Mesothelial cell of epicardium (in vitro differentiated cells): Measurements from ENCODE around the gene INSIG1. TPM values are rescaled to one million over a fixed set of nuclear protein-coding genes. Genes with fewer than 3 reads are reported as not detected.

Source experiments
- DNase-seq, 2 experiments: peaks; one replicate each; pipeline ENCODE4 v3.0.0; 2021; ENCODE audit warnings: low spot score in 2 of 2; ENCODE audit not compliant: unreplicated experiment in 2 of 2
- H3K27ac Mint-ChIP-seq: 2 replicates; pipeline ENCODE4 v1.8.0; 2021; ENCODE audit warnings: mixed read lengths
- H3K27me3 Mint-ChIP-seq: 2 replicates; pipeline ENCODE4 v1.8.0; 2021; ENCODE audit warnings: low read depth, mixed read lengths
- H3K36me3 Mint-ChIP-seq: 2 replicates; pipeline ENCODE4 v1.8.0; 2021; ENCODE audit warnings: mixed read lengths
- H3K4me1 Mint-ChIP-seq: 2 replicates; pipeline ENCODE4 v1.8.0; 2021; ENCODE audit warnings: mixed read lengths
- H3K4me3 Mint-ChIP-seq: 2 replicates; pipeline ENCODE4 v1.8.0; 2021; ENCODE audit warnings: mild to moderate bottlenecking, moderate library complexity, mixed read lengths
- H3K9me3 Mint-ChIP-seq: 2 replicates; pipeline ENCODE4 v1.8.0; 2021; ENCODE audit warnings: mixed read lengths
- total RNA-seq: library from RNA; stranded (reverse); gene quantifications from 3 replicates; pipeline ENCODE4 v1.2.1, GENCODE V29; 2021
- TF ChIP-seq, protein P1 (sequence below): fragments of 200-600 bp; sonication (generic); IDR thresholded peaks from one replicate; pipeline ENCODE4 v1.5.0; 2021; ENCODE audit warnings: antibody characterized with exemption; ENCODE audit not compliant: unreplicated experiment

The INSIG1 gene
- total RNA-seq, 1 donor from 2014 or later: 38.2 TPM

GRCh38 chr7:155283565-155284194 lies 14.0 kb upstream of the INSIG1 start:
- no peak overlapping the region for H3K27ac Mint-ChIP-seq
- peaks cover 2% of the 10 kb centered on the region for H3K27me3 Mint-ChIP-seq
- H3K4me3 Mint-ChIP-seq: no peak overlapping the region
- peaks cover 3% of the 10 kb centered on the region for H3K4me1 Mint-ChIP-seq
- TF ChIP-seq, protein P1, sequence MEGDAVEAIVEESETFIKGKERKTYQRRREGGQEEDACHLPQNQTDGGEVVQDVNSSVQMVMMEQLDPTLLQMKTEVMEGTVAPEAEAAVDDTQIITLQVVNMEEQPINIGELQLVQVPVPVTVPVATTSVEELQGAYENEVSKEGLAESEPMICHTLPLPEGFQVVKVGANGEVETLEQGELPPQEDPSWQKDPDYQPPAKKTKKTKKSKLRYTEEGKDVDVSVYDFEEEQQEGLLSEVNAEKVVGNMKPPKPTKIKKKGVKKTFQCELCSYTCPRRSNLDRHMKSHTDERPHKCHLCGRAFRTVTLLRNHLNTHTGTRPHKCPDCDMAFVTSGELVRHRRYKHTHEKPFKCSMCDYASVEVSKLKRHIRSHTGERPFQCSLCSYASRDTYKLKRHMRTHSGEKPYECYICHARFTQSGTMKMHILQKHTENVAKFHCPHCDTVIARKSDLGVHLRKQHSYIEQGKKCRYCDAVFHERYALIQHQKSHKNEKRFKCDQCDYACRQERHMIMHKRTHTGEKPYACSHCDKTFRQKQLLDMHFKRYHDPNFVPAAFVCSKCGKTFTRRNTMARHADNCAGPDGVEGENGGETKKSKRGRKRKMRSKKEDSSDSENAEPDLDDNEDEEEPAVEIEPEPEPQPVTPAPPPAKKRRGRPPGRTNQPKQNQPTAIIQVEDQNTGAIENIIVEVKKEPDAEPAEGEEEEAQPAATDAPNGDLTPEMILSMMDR: no peak
- H3K36me3 Mint-ChIP-seq: no peaks in the 10 kb centered on the region
- H3K9me3 Mint-ChIP-seq: no peaks in the 10 kb centered on the region
- no peak for DNase-seq

- Mint-ChIP-seq H3K27ac (no peak overlapping the region), H3K4me1 (peaks cover 3% of the 10 kb centered on the region)
- TF ChIP-seq, protein P1: no peak
Observed at GRCh38 chr7:155284496-155285274, 13.0 kb upstream of the INSIG1 start.

DNA sequence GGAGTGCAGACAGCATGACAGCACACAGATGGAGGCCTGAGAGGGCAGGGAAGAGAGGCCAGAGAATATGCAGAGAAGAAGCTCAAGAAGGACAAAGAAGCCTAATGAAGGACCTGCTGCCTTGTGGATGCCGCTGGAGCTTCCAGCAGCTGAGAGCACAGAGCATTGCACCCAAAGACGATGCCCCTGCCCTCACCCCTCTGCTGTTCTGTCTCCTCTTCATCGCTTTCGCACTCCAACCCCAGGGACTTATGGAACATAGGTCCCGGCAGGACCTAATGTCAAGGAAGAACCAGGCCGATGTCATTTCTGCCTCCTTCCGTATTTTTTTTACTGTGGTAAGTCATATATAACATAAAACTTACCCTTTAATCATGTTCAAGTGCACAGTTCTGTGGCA lies 12.3 kb upstream of the INSIG1 start:
- Mint-ChIP-seq H3K36me3 (no peaks in the 10 kb centered on the region), H3K27ac (no peak overlapping the region), H3K4me1 (peaks cover 3% of the 10 kb centered on the region), H3K27me3 (no peaks in the 10 kb centered on the region), H3K4me3 (no peak overlapping the region), H3K9me3 (no peaks in the 10 kb centered on the region)
- no peak for DNase-seq
- TF ChIP-seq, protein P1: no peak

More at GRCh38 chr7:155284496-155285274, 13.0 kb upstream of the INSIG1 start:
- no peak for DNase-seq
- H3K27me3 Mint-ChIP-seq: no peaks in the 10 kb centered on the region
- H3K4me3 Mint-ChIP-seq: no peak overlapping the region
- H3K36me3 Mint-ChIP-seq: no peaks in the 10 kb centered on the region
- H3K9me3 Mint-ChIP-seq: no peaks in the 10 kb centered on the region

DNA sequence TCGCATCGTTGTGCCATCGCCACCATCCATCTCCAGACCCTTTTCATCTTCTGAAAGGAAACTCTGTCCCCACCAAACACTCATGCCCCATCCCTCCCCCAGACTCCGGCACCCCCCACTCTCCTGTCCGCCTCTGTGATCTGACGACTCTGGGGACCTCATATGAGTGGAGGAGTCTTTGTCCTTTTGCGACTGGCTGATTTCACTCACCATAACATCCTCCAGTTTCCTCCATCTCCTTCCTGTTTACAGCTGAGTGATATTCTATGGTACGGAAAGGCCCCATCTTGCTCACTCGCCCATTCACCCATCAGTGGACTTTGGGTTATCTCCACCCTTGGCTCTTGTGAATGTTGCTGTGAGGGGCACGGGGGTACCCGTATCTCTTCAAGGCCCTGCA lies 11.8 kb upstream of the INSIG1 start:
- H3K27me3 Mint-ChIP-seq: no peaks in the 10 kb centered on the region
- peaks cover 3% of the 10 kb centered on the region for H3K4me1 Mint-ChIP-seq
- H3K9me3 Mint-ChIP-seq: no peaks in the 10 kb centered on the region
- no peaks in the 10 kb centered on the region for H3K36me3 Mint-ChIP-seq
- H3K4me3 Mint-ChIP-seq: no peak overlapping the region
- no peak for DNase-seq
- TF ChIP-seq, protein P1: no peak
- H3K27ac Mint-ChIP-seq: no peak overlapping the region

GRCh38 chr7:155286686-155287085 lies 11.0 kb upstream of the INSIG1 start:
- H3K4me1 Mint-ChIP-seq: peaks cover 3% of the 10 kb centered on the region
- no peaks in the 10 kb centered on the region for H3K27me3 Mint-ChIP-seq
- TF ChIP-seq, protein P1: no peak
- H3K9me3 Mint-ChIP-seq: no peaks in the 10 kb centered on the region
- no peak for DNase-seq
- H3K27ac Mint-ChIP-seq: no peak overlapping the region
- H3K36me3 Mint-ChIP-seq: no peaks in the 10 kb centered on the region
- H3K4me3 Mint-ChIP-seq: no peak overlapping the region
